ENCODE data around the gene GPM6B.

Gene GPM6B

DNA sequence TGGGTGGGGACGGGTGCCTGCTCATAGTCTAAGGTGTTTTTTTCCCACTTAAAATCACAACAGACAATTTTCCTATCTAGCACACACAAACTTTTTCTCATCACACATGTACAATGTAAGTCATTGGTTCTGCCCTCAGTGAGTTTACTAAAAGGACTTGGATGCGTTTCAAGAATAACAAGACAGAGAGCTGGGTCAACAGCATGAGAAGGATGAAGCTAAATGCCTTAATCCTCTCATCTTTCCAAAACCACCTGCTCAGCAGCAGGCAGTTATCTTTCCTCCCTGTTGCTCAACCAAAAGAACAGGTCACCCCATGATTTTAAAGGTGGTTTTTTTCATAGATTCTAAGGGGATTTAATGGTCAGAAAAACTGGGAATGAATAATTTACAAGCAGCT is 42.2 kb downstream of the GPM6B start:
- Histone ChIP-seq H3K9me3 (no peaks in the 10 kb centered on the region), H3K4me3 (no peak overlapping the region), H3K36me3 (replicated peaks) (peaks cover 40% of the 10 kb centered on the region), H3K27me3 (ENCODE audit: low read depth) (no peaks in the 10 kb centered on the region), H3K4me1 (no peaks in the 10 kb centered on the region; the same call in 1 of the 2 replicates)
- DNase-seq (ENCODE audit: low spot score in 2 of 2), result no peak
- in situ Hi-C loops (cut with MboI; ENCODE audit: low sequenced_read_pairs), result no loop called here

DNA sequence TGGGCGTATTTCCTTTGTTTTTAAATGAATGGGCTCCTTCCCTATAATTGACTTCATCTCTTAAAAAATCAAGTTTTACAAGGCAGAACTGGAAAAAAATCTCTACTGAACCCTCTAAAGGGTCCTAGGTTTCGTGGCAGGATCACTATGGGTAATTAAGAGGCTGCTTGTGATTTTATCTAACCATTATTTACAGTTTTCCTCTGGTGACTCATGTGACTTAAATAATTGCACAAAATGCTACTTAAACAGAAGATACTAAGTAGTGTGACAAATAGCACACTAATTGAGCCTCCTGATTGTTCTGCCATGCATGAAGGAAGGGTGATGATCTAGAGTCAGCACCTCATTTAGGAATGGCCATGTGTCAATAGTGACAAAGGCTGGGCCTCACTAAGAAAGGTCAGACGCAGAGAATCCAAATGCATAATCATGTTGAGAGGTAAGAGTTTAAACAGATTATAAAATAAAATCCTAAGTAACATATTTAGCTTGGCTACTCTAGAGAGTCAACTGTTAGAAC is 46.8 kb downstream of the GPM6B start:
- Histone ChIP-seq H3K4me1 (no peaks in the 10 kb centered on the region; the same call in 1 of the 2 replicates), H3K4me3 (no peak overlapping the region), H3K36me3 (replicated peaks) (peaks cover 65% of the 10 kb centered on the region), H3K27me3 (ENCODE audit: low read depth) (no peaks in the 10 kb centered on the region), H3K9me3 (no peaks in the 10 kb centered on the region)
- in situ Hi-C loops (cut with MboI; ENCODE audit: low sequenced_read_pairs), result no loop called here
- no peak for DNase-seq (ENCODE audit: low spot score in 2 of 2)

DNA sequence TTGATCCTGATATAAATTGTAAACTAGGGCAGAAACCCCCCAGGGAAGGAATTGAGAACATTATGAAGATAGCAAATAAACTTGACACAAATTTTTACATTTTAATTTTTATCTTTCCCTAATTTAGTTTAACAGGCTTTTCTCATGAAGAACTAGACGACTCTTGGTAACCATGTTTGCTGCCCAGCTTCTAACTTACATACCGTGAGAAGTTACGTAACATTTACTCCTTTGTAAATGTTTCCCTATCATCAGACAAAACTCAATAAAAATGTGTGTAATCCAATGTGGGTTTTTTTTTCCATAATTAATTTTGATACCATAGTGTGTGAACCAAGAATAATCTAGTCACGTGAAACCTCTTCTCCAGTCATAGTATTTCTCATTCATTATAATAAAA is 48.0 kb downstream of the GPM6B start:
- Histone ChIP-seq H3K4me3 (no peak overlapping the region), H3K4me1 (peaks cover 5% of the 10 kb centered on the region), H3K36me3 (replicated peaks) (peaks cover 56% of the 10 kb centered on the region), H3K27me3 (ENCODE audit: low read depth) (no peaks in the 10 kb centered on the region), H3K9me3 (no peaks in the 10 kb centered on the region)
- DNase-seq (ENCODE audit: low spot score in 2 of 2), result no peak
- in situ Hi-C loops (cut with MboI; ENCODE audit: low sequenced_read_pairs), result loop anchor here (10.0 kb wide), 1 partner anchor 256 kb away; the partner anchor contains the start of gene GEMIN8

DNA sequence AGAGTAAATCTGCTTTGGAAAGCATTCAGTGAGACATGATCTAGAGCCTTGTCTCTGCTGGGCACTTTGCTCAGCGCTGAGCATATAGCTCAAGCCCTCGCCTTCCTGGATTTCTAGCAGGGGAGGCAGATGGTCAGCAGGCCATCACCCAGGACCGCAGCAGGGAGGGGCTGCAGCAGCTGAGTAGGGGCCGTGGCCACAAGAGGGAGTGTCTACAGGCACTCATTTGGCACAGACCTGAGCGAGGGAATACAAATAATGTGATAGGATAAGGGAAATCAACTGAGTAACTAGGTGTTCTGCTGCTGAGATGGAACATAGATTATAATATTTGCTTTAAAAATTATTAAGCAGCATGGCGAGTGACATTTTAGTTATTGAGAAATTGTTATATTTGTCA is 52.1 kb downstream of the GPM6B start:
- Histone ChIP-seq H3K4me3 (no peak overlapping the region), H3K9me3 (no peaks in the 10 kb centered on the region), H3K36me3 (replicated peaks) (peaks cover 44% of the 10 kb centered on the region), H3K27me3 (ENCODE audit: low read depth) (no peaks in the 10 kb centered on the region), H3K4me1 (peaks cover 19% of the 10 kb centered on the region)
- DNase-seq (ENCODE audit: low spot score in 2 of 2), result peak in 1 of 2 experiments; percentile 50
- in situ Hi-C loops (cut with MboI; ENCODE audit: low sequenced_read_pairs), result loop anchor here (10.0 kb wide), 1 partner anchor 260 kb away; the partner anchor contains the start of gene GEMIN8

DNA sequence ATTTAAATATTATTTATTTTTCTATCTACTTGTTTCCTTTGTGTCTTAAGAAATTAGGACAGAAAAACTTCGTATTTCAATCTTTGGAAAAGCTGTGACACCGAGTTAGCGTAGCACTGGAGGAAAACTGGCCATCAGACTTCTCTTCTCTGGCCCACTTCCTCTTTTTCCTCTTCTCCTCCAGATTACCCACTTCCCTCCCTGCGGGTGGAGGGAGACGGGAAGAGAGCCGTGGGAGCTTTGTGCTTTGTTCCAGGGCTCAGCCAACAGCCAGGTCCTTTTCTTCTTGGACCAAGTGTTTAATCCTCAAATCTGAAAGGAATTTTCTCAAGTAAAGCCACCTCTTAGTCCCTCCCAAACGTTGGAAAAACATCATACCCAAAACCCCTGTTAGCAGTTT is 52.6 kb downstream of the GPM6B start:
- in situ Hi-C loops (cut with MboI; ENCODE audit: low sequenced_read_pairs), result loop anchor here (10.0 kb wide), 1 partner anchor 261 kb away; the partner anchor contains the start of gene GEMIN8
- peaks cover 19% of the 10 kb centered on the region for H3K4me1 ChIP-seq
- H3K27me3 ChIP-seq (ENCODE audit: low read depth), result no peaks in the 10 kb centered on the region
- peak in 1 of 2 experiments; percentile 32 for DNase-seq (ENCODE audit: low spot score in 2 of 2)
- peaks cover 44% of the 10 kb centered on the region for H3K36me3 ChIP-seq (replicated peaks)
- H3K9me3 ChIP-seq, result no peaks in the 10 kb centered on the region
- no peak overlapping the region for H3K4me3 ChIP-seq

DNA sequence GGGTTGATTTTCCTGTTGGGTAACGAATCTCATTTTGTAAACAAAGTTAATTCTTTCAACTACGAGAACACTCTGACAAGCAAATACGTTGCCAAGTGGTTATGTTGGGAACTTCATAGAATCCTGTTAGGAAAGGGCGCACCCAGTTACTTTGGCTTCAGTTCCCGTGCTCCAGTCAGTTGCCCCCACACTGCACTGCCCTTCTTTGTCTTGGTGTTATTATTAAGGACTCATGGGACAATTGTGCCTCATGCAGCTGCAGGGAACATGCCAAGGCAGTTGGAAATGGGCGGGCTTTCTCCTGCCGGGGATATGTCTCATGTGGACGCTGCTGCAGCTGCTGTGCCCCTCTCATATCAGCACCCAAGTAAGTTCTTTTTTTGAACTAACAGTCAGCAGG is 53.4 kb downstream of the GPM6B start:
- Histone ChIP-seq H3K4me3 (no peak overlapping the region), H3K36me3 (replicated peaks) (peaks cover 44% of the 10 kb centered on the region), H3K27me3 (ENCODE audit: low read depth) (no peaks in the 10 kb centered on the region), H3K4me1 (peaks cover 19% of the 10 kb centered on the region), H3K9me3 (no peaks in the 10 kb centered on the region)
- no peak for DNase-seq (ENCODE audit: low spot score in 2 of 2)
- in situ Hi-C loops (cut with MboI; ENCODE audit: low sequenced_read_pairs), result loop anchor here (10.0 kb wide), 1 partner anchor 261 kb away; the partner anchor contains the start of gene GEMIN8

DNA sequence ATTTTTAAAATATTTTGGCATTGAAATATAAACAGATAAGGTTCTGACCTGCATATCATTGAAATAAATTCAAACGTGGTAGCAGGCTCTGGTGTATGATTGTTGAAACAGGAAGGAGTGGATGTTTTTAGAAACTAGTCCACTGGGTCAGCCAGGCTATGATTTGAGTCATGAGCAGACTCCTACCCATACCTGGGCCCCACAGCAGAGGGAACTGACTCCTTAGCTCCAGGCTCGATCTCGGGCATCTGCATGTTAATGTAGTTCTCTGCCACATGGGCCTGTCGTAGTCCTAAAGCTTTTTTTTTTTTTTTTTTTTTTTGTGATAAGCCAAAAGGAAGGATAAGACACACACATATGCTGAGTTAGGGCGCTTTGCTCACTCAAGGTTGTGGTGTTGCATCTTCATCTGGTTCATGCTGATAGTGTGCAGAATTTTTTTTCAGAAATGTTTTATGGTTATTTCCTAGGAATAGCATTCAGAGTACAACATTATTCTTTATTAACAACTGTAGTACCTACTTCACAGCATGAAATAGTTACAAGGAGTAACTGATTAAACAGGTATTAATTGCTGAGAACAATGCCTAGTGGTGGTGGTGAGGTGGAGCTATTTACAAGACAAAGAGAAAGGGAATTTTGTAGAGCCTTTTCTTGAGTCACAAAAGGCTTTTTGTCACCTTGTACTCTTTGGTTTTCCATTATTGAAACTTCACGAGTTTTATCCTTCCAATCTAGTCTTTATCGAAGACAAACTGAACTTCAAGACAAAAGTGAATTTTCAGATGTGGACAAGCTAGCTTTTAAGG is 55.1 kb downstream of the GPM6B start:
- no peaks in the 10 kb centered on the region for H3K27me3 ChIP-seq (ENCODE audit: low read depth)
- peaks cover 45% of the 10 kb centered on the region for H3K36me3 ChIP-seq (replicated peaks)
- H3K9me3 ChIP-seq, result no peaks in the 10 kb centered on the region
- peaks cover 36% of the 10 kb centered on the region for H3K4me1 ChIP-seq
- peak; percentile 56 to 89 for DNase-seq (ENCODE audit: low spot score in 2 of 2)
- no peak overlapping the region for H3K4me3 ChIP-seq
- in situ Hi-C loops (cut with MboI; ENCODE audit: low sequenced_read_pairs), result loop anchor here (10.0 kb wide), 1 partner anchor 263 kb away; the partner anchor contains the start of gene GEMIN8

DNA sequence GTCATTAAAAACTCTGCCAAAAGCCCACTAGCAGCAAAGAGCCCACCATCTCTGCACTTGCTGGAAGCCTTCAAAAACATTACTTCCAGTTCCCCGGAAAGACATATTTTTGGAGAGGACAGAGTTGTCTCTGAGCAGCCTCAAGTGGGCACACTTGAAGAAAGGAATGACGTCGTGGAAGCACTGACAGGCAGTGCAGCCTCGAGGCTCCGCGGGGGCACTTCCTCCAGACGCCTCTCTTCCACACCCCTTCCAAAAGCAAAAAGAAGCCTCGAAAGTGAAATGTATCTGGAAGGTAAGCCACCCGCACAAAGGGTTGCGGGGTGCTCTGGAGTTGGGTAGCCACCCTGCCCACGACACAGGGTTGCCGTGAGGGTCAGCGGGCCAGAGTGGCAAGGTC is 56.5 kb downstream of the GPM6B start:
- peaks cover 40% of the 10 kb centered on the region for H3K36me3 ChIP-seq (replicated peaks)
- H3K27me3 ChIP-seq (ENCODE audit: low read depth), result no peaks in the 10 kb centered on the region
- in situ Hi-C loops (cut with MboI; ENCODE audit: low sequenced_read_pairs), result loop anchor here (10.0 kb wide), 1 partner anchor 264 kb away; the partner anchor contains the start of gene GEMIN8
- no peak overlapping the region for H3K4me3 ChIP-seq
- DNase-seq (ENCODE audit: low spot score in 2 of 2), result no peak
- no peaks in the 10 kb centered on the region for H3K9me3 ChIP-seq
- peaks cover 46% of the 10 kb centered on the region for H3K4me1 ChIP-seq

DNA sequence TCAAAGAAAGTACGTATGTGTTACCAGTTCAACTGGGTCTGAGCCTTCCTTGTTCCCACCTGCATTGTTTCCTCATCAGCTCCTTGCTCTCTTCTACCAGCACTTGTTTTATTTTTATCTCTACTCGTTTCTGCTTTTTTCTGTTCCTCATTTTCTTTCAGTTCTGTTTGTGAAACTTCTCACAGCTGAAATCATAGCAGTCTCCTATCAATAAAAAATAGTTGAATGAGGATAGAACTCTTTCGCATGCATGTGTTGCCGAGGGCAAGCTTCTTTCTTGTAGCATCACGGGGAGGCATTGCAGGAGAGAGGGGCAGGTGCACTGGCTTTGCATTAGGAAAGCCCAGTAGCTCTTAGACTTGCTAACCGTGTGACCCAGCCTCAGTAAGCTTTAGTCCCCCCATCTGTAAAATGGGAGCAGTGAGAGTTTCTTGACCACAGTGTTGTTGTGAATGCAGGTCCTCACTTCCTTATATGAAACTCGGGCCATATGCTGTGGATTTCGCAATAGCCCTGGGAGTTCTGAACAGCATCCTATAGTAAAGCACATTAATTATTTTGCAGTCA is 57.7 kb downstream of the GPM6B start:
- no peaks in the 10 kb centered on the region for H3K9me3 ChIP-seq
- no peak for DNase-seq (ENCODE audit: low spot score in 2 of 2)
- peaks cover 49% of the 10 kb centered on the region for H3K4me1 ChIP-seq
- H3K4me3 ChIP-seq, result no peak overlapping the region
- H3K27me3 ChIP-seq (ENCODE audit: low read depth), result no peaks in the 10 kb centered on the region
- in situ Hi-C loops (cut with MboI; ENCODE audit: low sequenced_read_pairs), result no loop called here
- peaks cover 36% of the 10 kb centered on the region for H3K36me3 ChIP-seq (replicated peaks)

DNA sequence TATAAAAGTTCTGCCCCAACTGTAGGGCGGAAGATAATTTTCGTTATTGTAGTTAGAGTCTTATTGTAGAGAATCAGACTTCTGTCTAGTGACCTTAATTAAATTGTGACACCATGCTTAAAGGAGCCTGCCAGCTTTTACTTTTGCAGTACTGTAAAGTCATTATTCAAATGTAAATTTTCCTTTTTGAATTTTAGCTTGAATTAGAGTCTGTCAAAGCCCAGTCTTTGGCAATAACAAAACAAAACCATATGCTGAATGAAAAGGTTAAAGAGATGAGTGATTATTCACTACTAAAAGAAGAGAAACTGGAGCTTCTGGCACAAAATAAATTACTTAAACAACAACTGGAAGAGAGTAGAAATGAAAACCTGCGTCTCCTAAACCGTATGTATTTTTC is 60.5 kb downstream of the GPM6B start:
- peaks cover 33% of the 10 kb centered on the region for H3K4me1 ChIP-seq
- in situ Hi-C loops (cut with MboI; ENCODE audit: low sequenced_read_pairs), result no loop called here

DNA sequence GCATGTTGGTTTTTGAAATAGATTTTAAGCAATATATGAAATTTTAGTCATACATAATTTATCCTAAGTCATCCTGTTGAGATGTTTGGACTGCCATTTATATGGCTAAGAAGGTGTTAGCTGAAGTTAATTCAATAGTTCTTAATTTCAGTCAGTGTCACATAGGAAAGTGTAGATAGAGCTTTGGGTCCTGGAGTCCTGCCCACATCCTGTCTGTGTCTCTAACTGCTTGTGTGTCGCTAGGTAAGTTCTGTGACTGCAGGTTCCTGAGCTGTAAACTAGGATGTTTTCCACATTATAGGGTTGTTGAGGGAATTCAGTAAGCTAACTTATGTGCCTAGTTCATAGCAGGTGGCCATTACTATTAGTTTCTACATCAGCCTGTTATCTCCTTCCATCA is 61.6 kb downstream of the GPM6B start:
- H3K27me3 ChIP-seq (ENCODE audit: low read depth), result no peaks in the 10 kb centered on the region
- no peaks in the 10 kb centered on the region for H3K9me3 ChIP-seq
- no peak overlapping the region for H3K4me3 ChIP-seq
- peaks cover 31% of the 10 kb centered on the region for H3K4me1 ChIP-seq
- peaks cover 43% of the 10 kb centered on the region for H3K36me3 ChIP-seq (replicated peaks)
- in situ Hi-C loops (cut with MboI; ENCODE audit: low sequenced_read_pairs), result no loop called here
- no peak for DNase-seq (ENCODE audit: low spot score in 2 of 2)

More for the DNA sequence above, 60.5 kb downstream of the GPM6B start:
- peak; percentile 50 to 98 for DNase-seq (ENCODE audit: low spot score in 2 of 2)
- Histone ChIP-seq H3K36me3 (replicated peaks) (peaks cover 37% of the 10 kb centered on the region), H3K4me3 (no peak overlapping the region), H3K9me3 (no peaks in the 10 kb centered on the region), H3K27me3 (ENCODE audit: low read depth) (no peaks in the 10 kb centered on the region)

DNA sequence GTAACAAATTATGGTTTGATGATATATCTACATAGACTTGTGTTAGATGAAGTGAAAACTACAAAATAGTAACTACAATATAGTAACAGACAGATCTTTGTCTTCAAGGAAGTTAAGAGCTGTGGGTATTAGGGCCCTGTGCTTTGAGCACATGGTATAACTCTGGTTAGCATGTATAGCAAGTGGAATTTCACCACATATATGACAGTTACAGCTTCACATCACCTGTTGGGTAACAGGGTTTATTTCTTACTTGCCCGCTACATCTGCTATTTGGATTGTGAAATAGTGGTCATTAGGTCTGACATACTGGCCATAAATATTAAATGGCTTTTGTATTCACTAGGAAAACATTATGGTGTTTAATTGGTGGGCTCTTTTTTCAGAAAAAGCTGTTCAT is 62.1 kb downstream of the GPM6B start:
- in situ Hi-C loops (cut with MboI; ENCODE audit: low sequenced_read_pairs), result no loop called here
- no peaks in the 10 kb centered on the region for H3K27me3 ChIP-seq (ENCODE audit: low read depth)
- no peak for DNase-seq (ENCODE audit: low spot score in 2 of 2)
- H3K4me3 ChIP-seq, result no peak overlapping the region
- H3K9me3 ChIP-seq, result no peaks in the 10 kb centered on the region
- peaks cover 40% of the 10 kb centered on the region for H3K36me3 ChIP-seq (replicated peaks)
- peaks cover 31% of the 10 kb centered on the region for H3K4me1 ChIP-seq

DNA sequence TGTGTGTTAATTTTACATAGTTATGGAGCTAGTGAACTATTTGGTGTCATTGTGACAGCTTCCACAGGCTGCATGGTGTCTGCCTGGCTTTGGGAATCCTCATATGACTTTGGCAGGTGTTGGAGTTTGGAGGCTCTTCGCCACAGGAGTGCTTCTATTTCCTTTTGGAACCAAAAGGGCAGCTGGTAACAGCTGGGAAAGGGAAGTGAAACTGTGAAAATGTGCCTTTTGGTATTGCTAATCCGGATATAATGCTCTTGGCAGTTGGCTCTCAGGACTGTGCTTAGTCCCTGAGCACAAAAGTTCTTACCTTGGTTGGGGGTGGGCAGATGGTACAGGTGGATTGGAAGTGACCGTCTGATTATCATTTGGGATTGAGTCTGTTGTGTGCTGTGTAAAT is 64.2 kb downstream of the GPM6B start:
- Histone ChIP-seq H3K9me3 (no peaks in the 10 kb centered on the region), H3K36me3 (replicated peaks) (peaks cover 32% of the 10 kb centered on the region), H3K4me1 (peaks cover 24% of the 10 kb centered on the region), H3K27me3 (ENCODE audit: low read depth) (no peaks in the 10 kb centered on the region), H3K4me3 (no peak overlapping the region)
- DNase-seq (ENCODE audit: low spot score in 2 of 2), result no peak
- in situ Hi-C loops (cut with MboI; ENCODE audit: low sequenced_read_pairs), result no loop called here

DNA sequence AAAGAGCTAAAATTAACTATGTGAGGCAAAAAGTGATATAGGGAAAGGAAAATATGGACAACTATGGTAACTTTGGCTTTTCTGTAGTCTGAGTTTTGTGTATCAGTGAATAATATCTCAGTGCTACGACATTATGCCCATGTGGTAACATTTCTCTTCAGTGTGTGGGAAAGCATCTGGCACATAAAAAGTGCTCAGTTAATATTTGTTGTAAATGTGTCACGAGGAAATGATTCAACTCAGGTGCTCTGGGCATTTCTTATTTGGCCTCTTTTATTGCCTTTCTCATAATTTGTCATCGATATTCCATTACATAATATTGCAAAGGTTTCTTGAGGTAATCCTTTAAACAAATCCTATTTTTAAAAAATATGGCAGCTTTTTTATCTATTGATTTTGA is 64.8 kb downstream of the GPM6B start:
- in situ Hi-C loops (cut with MboI; ENCODE audit: low sequenced_read_pairs), result no loop called here
- H3K4me1 ChIP-seq, result peaks cover 19% of the 10 kb centered on the region
- DNase-seq (ENCODE audit: low spot score in 2 of 2), result no peak
- H3K27me3 ChIP-seq (ENCODE audit: low read depth), result no peaks in the 10 kb centered on the region
- no peak overlapping the region for H3K4me3 ChIP-seq
- H3K36me3 ChIP-seq (replicated peaks), result peaks cover 35% of the 10 kb centered on the region
- H3K9me3 ChIP-seq, result no peaks in the 10 kb centered on the region
